Hypothalamus (tissue), 51 donors: ENCODE data around the gene TNPO3.

ENCODE experiments used
- DNase-seq, 51 donors: peaks; one replicate each; lab custom pipeline; 2025; lab: John Stamatoyannopoulos, UW

Gene TNPO3

DNA sequence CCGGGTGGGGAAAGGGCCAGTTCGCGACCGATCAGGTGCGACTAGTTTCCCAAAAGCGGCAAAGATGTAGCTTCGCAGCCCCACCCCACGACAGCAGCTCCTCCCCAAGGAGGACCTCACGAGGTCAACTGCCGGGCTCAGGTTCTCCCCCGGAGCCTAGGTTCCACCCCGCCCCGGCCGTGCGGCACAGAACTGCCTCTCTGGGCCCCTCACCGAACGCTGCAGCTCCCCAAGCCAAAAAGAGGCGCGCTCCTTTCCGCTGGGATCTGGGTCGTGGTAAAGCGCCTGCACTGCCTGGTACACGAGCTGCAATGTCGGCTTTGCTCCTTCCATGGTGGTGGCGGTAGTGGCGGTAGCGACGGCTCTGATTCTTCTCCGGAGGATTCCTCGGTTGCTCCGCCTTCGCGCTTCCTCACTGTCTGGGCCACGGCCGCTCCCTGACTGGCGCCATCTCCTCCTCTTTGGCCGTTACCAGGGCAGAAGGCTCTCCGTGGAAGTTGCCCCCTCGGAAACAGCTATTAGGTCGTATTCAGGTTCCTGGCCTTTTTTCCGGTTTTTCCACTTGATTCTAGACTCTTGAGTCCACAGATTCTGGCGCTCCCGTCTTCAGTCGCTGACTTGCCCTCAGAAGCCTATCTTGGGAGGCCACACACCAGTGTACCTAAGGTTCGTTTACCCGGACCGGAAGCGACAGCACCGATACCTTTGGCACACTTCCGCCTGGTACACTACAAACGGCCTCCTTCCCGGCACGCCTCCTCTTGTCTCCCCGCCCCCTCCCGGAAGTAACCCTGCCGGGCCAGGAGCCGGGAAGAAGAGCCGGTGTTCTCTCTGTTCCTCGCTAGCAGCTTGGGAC lies at the start of gene TNPO3:
TNPO3 (minus strand) TSS at position 674 of the 856 bp plus-strand sequence; CDS start at position 333, 341 bp downstream.
- DNase-seq: peak; percentile 65 to 97 (median 88)

DNA sequence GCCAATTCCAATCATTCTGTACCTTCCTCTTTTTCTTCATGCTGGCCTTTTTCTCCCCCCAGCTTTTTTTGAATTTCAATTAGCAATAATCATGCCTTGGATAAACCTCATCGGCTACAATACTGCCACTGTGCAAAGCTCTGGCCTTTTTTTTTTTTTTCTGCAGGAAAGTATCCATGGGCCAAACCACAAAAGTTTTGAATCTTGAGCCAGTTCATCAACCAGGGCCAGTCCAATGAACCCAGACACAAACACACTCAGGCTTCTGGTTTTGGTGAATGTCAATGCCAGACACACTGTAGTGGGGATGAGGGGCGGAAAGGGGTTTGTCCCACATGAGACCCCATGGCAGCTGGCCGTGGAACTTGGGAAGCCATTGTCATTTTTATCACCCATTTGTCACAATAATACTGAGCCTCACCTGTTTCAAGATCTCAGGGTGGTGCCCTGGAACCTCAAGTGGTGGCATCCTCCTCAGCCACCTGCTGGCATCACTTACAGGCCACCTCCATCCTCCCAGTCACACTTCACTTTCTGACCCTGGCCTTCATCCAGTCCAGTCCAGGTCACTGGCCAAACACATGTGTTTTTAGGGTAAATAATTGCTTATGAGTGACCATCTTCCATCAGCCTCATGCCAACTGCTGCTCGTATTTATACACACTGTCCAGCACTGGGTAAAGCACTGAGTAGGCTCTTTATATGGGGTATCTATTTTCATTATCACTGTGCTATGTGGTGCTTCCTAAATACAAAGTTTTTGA lies 48.8 kb upstream of the TNPO3 start:
- DNase-seq: no peak

DNA sequence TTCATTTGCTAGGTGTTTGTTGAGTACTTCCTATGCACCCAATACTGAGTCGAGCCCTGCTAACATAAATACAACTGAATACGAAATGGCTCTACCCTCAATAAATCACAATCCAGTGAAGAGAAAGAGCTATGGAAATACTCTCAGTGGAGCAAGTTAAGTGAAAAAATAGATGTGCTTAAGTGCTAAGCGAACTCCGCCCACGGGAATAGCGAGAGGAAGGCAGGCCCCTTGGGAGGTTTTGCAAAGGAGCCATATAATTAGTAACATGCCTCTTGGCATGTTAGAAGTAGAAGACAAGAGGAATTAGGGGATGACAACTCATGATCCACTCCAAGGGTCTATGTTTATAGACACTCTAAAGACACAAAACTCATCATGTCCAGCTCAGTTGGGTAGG lies 46.8 kb upstream of the TNPO3 start:
- no peak for DNase-seq

DNA sequence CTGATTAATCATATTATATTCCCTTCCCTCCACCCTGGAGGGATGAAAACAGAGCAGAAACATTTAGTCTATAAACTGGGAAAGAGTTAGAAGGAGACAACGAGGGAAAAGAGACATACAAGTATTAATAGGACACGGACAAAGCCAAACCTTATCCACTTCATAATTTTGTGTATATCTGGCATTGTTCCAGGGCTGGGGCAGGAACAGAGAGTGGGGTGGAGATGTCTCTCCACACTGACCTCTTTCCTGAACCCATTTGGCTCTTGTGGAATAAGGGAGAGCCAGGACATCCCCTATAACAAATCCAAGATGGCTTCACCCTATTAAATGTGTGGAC lies 45.9 kb upstream of the TNPO3 start:
- DNase-seq: no peak

DNA sequence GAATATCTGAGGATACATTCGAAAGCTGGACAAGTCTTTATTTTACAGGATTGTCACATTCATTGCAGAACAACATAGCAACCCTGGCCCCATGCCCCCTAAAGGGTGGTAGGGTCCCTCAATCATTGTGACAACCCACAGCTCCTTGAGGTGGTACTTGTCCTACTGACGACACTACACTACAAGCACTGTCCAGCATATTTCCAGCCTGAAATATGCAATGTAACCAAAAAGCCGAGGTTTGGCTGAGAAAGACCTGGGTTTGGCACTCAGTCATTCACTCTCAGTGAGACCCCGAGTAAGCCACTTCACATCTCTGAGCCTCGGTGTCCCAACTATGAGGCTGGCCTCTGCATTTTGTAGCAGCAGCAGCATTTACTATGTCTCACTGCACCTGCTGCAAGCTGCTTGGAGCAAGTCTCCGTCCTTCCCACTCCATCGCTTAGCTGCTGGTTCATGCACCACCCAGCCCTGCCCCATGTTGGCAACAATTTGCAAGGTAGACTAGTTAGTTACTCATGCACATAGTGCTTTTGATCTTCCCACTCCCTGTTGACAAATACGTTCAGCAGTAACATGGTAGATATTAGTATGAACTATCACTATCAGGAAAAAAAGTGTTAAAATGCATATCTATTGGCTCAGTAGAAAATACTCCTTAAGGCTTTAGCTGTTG lies 43.6 kb upstream of the TNPO3 start:
- DNase-seq: no peak

DNA sequence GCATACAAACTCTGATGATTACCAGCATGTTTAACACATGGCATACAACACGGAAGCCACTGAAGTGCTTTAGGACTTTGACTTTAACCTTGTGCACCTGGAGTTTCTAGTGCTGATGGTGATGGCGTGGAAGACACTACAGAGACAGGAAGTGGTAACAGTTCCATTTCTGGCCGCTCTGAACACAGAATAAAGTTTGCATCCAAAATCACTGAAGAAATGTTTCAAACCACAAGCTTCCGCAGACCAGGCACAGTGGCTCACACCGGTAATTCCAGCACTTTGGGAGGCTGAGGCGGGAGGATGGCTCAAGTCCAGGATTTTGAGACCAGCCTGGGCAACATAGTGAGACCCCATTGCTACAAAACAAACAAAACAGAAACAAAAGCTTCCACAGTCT lies 40.3 kb upstream of the TNPO3 start:
- DNase-seq: no peak

DNA sequence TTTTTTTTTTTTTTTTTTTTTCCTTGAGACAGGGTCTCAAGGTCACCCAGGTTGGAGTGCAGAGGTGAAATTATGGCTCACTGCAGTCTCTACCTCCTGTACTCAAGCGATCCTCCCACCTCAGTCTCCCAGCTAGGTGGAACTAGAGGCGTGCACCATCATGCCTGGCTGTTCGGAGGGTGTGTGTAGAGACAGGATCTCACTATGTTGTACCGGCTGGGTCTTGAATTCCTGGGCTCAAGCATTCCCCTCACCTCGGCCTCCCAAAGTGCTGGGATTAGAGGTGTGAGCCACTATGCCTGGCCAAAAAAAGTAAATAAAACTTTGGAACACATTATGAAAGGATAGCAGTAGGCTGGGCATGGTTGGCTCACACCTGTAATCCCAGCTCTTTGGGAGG lies 39.6 kb upstream of the TNPO3 start:
- DNase-seq: no peak

DNA sequence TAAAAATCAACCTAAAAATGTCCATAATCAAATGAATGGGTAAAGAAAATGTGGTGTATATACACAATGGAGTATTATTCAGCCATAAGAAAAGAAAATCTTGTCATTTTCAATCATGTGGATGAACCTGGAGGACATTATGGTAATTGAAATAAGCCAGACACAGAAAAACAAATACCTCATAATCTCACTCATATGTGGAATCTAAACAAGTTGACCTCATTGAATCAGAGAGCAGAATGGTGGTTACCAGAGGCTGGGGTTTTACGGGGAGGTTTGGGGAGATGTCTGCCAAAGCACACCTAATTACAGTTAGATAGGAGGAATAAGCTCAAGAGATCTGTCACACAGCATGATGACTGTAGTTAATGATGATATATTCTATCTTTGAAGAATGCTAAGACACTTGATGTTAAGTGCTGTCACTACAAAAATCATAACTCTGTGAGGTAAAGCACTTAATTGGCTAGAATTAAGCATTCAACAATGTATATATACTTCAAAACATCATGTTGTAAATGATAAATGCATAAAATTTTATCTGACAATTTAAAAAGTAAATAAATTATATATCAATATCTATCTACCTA lies 39.1 kb upstream of the TNPO3 start:
- no peak for DNase-seq

DNA sequence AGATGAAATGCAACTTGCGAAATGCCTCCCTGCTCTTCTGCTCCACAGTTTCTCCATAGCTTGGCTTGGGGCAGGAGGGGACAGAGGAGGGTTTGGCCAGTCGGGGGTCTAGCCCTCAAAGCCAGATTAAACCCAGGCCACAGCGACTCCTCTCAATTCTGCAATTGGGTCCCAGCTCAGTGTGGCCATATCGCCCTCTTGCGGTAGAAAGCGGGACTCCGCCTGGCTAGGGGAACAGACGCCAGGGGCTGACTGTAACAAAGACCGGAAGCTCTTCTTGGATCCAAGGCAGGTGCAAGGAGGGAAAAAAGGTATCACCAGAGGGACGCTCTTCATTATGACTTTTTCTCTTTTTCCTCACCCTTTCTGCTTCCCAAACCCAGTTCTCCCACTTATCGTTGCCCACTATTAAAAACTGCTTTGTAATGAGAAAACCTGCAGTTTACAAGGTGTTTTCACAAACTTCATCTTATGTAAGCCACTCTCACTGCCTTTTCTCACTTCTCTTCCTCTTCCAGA lies 36.6 kb upstream of the TNPO3 start:
- peak in 48 of 51 donors; percentile 3 to 86 (median 54) for DNase-seq

DNA sequence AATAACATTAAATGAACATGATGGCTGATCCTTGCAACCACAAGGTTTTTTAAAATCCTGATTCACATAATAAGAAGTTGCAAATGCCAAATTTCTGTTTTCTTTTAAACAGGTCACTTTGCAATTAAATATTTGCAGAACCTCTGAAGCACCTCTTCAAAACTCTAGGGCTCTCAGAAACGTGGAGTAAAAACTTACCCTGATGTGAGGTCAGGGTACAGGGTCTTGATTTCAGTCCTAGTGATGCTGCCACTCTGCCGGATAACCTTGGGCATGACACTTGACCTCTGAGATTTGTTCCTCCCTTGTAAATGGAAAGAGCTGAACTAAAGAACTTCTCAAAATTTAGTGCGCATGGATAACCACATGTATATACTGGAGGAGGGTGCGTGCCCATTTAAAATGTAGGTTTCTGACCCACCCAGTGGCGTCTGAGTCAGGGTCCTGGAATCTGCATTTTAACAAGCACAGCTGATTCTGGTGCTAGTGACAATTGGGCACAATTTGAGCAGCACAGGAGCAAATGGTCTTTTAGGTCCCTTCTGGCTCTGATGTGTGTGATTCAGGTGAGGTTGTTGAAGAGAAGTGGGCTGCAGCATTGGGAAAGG lies 35.5 kb upstream of the TNPO3 start:
- DNase-seq: no peak

DNA sequence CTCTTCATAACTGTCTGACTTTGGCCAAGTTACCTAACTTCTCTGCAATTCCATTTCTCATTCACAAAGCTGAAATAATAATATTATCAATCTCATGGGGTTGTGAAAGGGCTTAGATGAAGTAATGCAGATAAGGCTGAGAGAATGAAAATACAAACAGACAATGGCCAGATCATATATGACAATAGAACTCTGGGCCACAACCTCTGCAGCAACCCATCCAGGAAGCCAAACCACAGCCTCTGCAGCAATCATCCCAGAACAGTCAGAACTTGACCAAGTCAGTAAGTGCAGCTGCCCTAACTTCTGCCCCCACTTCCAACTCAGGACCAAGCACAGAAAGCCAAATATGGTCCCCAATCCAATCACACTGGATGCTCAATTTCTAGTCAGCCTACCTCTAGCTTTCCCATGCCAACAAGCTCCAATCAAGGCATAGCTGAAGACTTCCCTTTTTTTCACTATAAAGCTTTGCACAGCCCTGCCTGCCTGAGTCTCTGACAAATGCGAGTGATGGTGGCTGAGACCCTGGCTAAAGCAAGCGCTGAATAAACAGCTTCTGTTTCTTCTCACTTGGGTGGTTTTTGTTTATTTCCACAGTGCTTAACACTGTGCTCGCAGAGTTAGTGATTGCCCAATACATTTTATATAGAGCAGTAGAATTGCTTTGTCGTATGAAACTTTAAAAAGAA lies 34.8 kb upstream of the TNPO3 start:
- DNase-seq: no peak

DNA sequence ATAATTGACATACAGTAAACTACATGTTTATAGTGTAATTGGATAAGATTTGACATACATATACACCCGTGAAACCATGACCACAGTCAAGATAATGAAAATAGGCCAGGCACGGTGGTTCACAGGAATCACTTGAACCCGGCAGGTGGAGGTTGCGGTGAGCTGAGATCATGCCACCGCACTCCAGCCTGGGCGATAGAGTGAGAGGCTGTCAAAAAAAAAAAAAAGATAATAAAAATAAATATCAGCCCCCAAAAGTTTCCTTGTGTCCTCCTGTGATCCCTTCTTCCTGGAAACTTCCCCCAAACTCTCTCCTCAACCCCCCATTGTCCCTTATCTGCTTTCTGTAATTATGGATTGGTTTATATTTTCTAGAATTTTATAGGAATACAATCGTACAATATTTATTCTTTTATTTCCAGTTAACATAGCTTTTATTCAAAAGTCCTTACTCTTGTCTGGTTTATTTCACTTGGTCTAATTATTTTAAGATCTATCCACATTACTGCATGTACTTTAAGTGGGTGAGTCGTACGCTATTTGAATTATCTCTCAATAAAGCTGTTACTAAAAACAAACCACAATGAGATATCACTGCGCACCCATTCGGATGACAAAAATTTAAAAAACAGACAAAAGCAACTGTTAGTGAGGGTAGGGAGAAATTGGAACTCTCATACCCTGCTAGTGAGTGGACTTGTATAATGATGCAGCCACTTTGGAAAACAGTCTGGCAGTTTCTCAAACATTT lies 30.1 kb upstream of the TNPO3 start:
- DNase-seq: no peak

DNA sequence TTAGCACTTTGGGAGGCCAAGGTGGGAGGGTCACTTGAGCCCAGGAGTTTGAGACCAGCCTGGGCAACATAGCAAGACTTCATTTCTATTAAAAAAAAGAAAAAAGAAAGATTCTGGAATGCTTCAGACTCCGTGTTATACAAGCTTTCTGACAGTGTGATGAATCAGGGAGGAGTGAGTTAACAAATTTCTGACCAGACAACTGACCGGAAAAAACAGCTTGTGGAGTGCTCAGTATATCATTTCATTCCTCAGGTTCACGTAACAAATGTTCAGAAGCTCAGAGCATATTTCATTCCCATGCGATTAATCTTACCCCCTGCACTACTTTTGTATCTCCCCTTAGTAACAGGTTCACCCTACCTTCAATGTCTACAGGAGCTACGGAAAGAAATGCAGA lies 28.6 kb upstream of the TNPO3 start:
- DNase-seq: no peak

DNA sequence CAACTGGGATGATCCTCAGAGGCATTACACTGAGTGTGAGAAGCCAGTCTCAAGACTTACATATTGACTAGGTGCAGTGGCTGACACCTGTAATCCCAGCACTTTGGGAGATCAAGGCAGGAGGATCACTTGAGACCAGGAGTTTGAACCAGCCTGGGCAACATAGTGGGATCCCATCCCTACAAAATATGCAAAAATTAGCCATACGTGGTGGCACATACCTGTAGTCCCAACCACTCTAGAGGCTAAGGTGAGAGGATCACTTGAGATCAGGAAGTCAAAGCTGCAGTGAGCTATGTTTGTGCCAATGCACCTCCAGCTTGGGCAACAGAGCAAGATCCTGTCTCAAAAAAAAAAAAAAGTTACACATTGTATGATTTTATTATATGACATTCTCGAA lies 23.5 kb upstream of the TNPO3 start:
- DNase-seq: no peak

DNA sequence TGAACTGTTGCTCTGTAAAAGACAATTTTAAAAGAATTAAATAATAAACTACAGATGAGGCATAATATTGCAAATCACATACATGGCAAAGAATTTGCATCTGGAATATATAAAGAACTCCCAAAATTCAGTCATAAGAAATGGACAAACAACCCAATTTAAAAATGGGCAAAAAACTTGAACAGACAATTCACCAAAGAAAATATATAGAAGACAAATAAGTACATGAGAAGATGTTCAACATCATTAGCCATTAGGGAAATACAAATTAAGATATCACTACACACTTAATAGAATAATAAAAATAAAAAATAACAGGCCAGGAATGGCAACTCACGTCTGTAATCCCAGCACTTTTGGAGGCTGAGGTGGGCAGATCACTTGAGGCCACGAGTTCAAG lies 22.0 kb upstream of the TNPO3 start:
- no peak for DNase-seq

DNA sequence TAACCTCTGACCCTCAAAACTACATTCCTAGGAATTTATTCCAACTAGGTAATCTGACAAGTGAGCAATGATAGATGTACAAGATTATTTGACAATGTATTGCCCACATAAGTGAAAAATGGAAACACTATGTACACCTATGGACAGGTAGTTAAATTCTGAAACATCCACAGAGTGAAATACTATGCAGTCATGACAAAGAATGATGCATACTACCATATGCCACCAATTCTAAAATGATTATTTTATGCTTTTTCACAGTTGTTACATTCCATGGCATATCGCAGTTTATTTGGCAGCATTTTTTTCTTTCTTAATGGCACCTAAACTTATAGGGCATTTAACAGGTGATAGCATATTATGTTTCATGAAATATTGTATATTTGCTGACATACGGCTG lies 20.1 kb upstream of the TNPO3 start:
- DNase-seq: no peak

DNA sequence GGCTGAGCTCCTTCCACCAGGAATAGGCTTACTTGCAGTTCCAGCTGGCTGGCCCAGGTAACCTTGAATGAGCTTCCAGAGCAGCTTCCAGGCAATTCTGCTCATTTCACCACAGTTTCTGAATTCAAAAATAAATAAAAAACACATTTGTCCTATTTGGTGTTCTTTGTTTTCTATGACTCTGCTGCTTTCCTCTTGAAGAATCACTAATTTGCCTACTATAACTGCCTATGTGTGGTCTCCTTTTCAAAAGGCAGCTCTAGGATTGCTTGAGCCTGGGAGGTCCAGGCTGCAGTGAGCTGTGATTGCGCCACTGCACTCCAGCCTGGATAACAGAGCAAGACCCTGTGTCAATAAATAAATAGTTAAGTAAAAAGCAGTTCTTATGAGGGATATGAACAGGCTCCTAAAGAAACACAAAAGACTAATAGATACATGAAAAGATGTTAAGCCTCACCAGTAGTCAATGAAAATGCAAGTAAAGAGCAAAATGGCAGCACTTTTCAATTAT lies 19.5 kb upstream of the TNPO3 start:
- no peak for DNase-seq

DNA sequence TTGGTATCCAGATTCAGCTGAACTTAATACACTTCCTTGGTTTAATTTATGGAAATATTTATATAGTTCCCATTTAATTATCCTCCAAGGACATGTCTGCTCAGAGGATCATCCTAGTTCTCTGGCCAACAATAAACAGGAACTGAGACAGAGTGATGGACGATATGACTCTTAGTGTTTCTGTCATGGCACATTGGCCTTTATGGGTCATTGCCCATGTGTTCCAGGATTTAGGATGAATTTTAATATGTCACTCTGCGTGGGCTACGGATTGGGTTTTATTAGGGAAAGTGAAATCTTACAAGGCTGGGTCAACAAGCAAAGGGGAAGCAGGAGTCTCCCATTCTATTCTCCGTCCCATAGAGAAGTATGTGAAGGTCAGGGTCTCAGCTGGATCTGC lies 18.8 kb upstream of the TNPO3 start:
- DNase-seq: no peak

DNA sequence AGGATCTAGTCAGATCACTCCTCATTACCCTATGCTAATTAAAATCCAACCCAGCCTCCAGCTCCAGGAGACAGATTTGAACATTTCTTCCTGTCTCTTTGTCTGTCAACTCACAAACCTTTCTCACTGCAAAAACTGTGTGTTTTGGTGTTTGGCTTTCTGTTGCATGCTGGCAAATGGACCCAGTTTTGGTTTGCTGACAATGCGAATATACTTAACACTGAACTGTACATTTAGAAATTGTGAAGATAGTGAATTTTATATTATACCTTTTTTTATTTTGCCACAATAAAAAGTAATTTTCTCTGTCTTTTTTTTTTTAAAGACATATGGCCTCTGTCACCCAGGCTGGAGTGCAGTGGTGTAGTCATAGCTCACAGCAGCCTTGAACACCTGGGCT lies 18.3 kb upstream of the TNPO3 start:
- no peak for DNase-seq
